Measurements from ENCODE around the gene ADM2. TPM values are rescaled to one million over a fixed set of nuclear protein-coding genes. Genes with fewer than 3 reads are reported as not detected.

The ADM2 gene
- polyA plus RNA-seq, 10 donors = 0.25 to 0.63 (median 0.39) TPM

Other genes starting within 250 kb of the ADM2 start
- 10 to 100 TPM; 15.8 to 38.6 (median 24.1) TPM for gene TUBGCP6, start 236.5 kb upstream of the ADM2 start, polyA plus RNA-seq (ENCODE audit: insufficient read length in 10 of 10)
- gene HDAC10, start 230.3 kb upstream of the ADM2 start, polyA plus RNA-seq (ENCODE audit: insufficient read length in 10 of 10) = 10 to 100 TPM in 9 of 10 donors, 1 to 10 TPM in 1; 9.2 to 23.1 (median 16.1) TPM
- gene MAPK12, start 219.9 kb upstream of the ADM2 start, polyA plus RNA-seq (ENCODE audit: insufficient read length in 10 of 10) = 10 to 100 TPM in 9 of 10 donors, 1 to 10 TPM in 1; 8.6 to 38.0 (median 22.5) TPM
- gene MAPK11, start 211.2 kb upstream of the ADM2 start, polyA plus RNA-seq (ENCODE audit: insufficient read length in 10 of 10) = 1 to 10 TPM; 4.6 to 8.4 (median 5.8) TPM
- 100 to 1,000 TPM in 1 of 10 donors, 10 to 100 TPM in 9; 60.5 to 100 (median 83.4) TPM for gene PLXNB2, start 173.9 kb upstream of the ADM2 start, polyA plus RNA-seq (ENCODE audit: insufficient read length in 10 of 10)
- gene DENND6B, start 154.5 kb upstream of the ADM2 start, polyA plus RNA-seq (ENCODE audit: insufficient read length in 10 of 10) = 1 to 10 TPM; 3.3 to 7.7 (median 4.6) TPM
- gene PPP6R2, start 138.2 kb upstream of the ADM2 start, polyA plus RNA-seq (ENCODE audit: insufficient read length in 10 of 10) = 10 to 100 TPM; 24.6 to 37.0 (median 31.5) TPM
- 10 to 100 TPM; 29.7 to 43.8 (median 37.9) TPM for gene SBF1, start 6.5 kb upstream of the ADM2 start, polyA plus RNA-seq (ENCODE audit: insufficient read length in 10 of 10)
- under 1 TPM in 1 of 10 donors, not detected in 9; 0.14 TPM for gene MIOX, start 5.3 kb downstream of the ADM2 start, polyA plus RNA-seq (ENCODE audit: insufficient read length in 10 of 10)
- 10 to 100 TPM; 25.8 to 49.4 (median 38.2) TPM for gene LMF2, start 26.2 kb downstream of the ADM2 start, polyA plus RNA-seq (ENCODE audit: insufficient read length in 10 of 10)
- 10 to 100 TPM; 24.5 to 39.8 (median 32.0) TPM for gene NCAPH2, start 26.7 kb downstream of the ADM2 start, polyA plus RNA-seq (ENCODE audit: insufficient read length in 10 of 10)
- gene SCO2, start 44.1 kb downstream of the ADM2 start, polyA plus RNA-seq (ENCODE audit: insufficient read length in 10 of 10) = 1 to 10 TPM in 8 of 10 donors, not detected in 2; 1.3 to 5.0 (median 3.2) TPM
- gene TYMP, start 48.5 kb downstream of the ADM2 start, polyA plus RNA-seq (ENCODE audit: insufficient read length in 10 of 10) = 1 to 10 TPM; 2.6 to 5.5 (median 3.6) TPM
- gene KLHDC7B, start 64.4 kb downstream of the ADM2 start, polyA plus RNA-seq (ENCODE audit: insufficient read length in 10 of 10) = under 1 TPM in 2 of 10 donors, not detected in 8; 0.18 to 0.19 TPM
- not detected for gene SYCE3, start 81.4 kb downstream of the ADM2 start, polyA plus RNA-seq (ENCODE audit: insufficient read length in 10 of 10)
- gene CPT1B, start 96.9 kb downstream of the ADM2 start, polyA plus RNA-seq (ENCODE audit: insufficient read length in 10 of 10) = 10 to 100 TPM; 22.3 to 73.5 (median 49.0) TPM
- gene CHKB, start 101.3 kb downstream of the ADM2 start, polyA plus RNA-seq (ENCODE audit: insufficient read length in 10 of 10) = 10 to 100 TPM; 35.5 to 68.7 (median 46.4) TPM
- under 1 TPM; 0.24 to 0.70 (median 0.44) TPM for gene MAPK8IP2, start 119.2 kb downstream of the ADM2 start, polyA plus RNA-seq (ENCODE audit: insufficient read length in 10 of 10)
- 10 to 100 TPM; 11.5 to 20.4 (median 15.0) TPM for gene ARSA, start 146.6 kb downstream of the ADM2 start, polyA plus RNA-seq (ENCODE audit: insufficient read length in 10 of 10)
- 10 to 100 TPM; 12.5 to 24.5 (median 15.1) TPM for gene SHANK3, start 191.3 kb downstream of the ADM2 start, polyA plus RNA-seq (ENCODE audit: insufficient read length in 10 of 10)

Measured in muscle of back (tissue), 10 donors.